IPS DF 4.7 (cell line): ENCODE measurements around the gene MEAK7.

ENCODE experiments used
- DNase-seq: peaks from one replicate; pipeline ENCODE4 v3.0.0-alpha.2; 2013; ENCODE audit warnings: low spot score; ENCODE audit errors: extremely low read depth

MEAK7 gene

GRCh38 chr16:84495506-84495905, 9.0 kb downstream of the MEAK7 start:
- no peak for DNase-seq

GRCh38 chr16:84489131-84489530, 15.3 kb downstream of the MEAK7 start:
- no peak for DNase-seq

GRCh38 chr16:84487358-84487757, 17.1 kb downstream of the MEAK7 start:
- DNase-seq: no peak

- no peak for DNase-seq
These were observed 17.8 kb downstream of the MEAK7 start for GRCh38 chr16:84486551-84487235.

- no peak for DNase-seq
These were observed 18.3 kb downstream of the MEAK7 start for GRCh38 chr16:84486126-84486525.

- no peak for DNase-seq
These were observed 19.0 kb downstream of the MEAK7 start for GRCh38 chr16:84485255-84486010.

- no peak for DNase-seq
These were observed 19.7 kb downstream of the MEAK7 start for GRCh38 chr16:84484579-84485254.

GRCh38 chr16:84483882-84484565, 20.4 kb downstream of the MEAK7 start:
- DNase-seq: no peak

- DNase-seq: no peak
These were observed 21.2 kb downstream of the MEAK7 start for GRCh38 chr16:84482951-84483881.

GRCh38 chr16:84482001-84482891, 22.2 kb downstream of the MEAK7 start:
- DNase-seq: no peak

- no peak for DNase-seq
These were observed 23.3 kb downstream of the MEAK7 start for GRCh38 chr16:84481051-84481735.

- no peak for DNase-seq
These were observed 24.6 kb downstream of the MEAK7 start for GRCh38 chr16:84479716-84480450.

- DNase-seq: no peak
These were observed 26.1 kb downstream of the MEAK7 start for GRCh38 chr16:84478172-84478947.

GRCh38 chr16:84477661-84478060, 26.8 kb downstream of the MEAK7 start:
- DNase-seq: no peak

- DNase-seq: no peak
These were observed 28.1 kb downstream of the MEAK7 start for GRCh38 chr16:84476401-84476800.

GRCh38 chr16:84475643-84476240, 28.7 kb downstream of the MEAK7 start:
- no peak for DNase-seq

- no peak for DNase-seq
These were observed 32.5 kb downstream of the MEAK7 start for GRCh38 chr16:84471966-84472365.
